Suppressor macrophage (primary cell): ENCODE results near the gene RPL37.
"Not testable (repeated sequence)": the region's sequence is repeated elsewhere in the genome, so short reads cannot be mapped to it uniquely, and the experiment has no call there.

Experiments used
- DNase-seq, 4 experiments: peaks; one replicate each; pipeline ENCODE4 v3.0.0-alpha.2; 2020 to 2022
- total RNA-seq, 17 experiments: gene quantifications; one replicate each; lab custom pipeline; 2026; ENCODE audit warnings: mixed read lengths in 6 of 17, inconsistent platforms in 3 of 17; lab: John Stamatoyannopoulos, UW

RPL37 gene
- 110 to 262 (median 203) reads per million in 17 experiments for total RNA-seq

GRCh38 chr5:40834849-40835787, at the start of gene RPL37:
Gene RPL37 (minus strand): TSS chr5:40835222. CDS start chr5:40835185, 37 bp downstream.
- peak; percentile 95 to 98 (median 98) for DNase-seq

- DNase-seq: not testable (repeated sequence)
These were observed 48.0 kb upstream of the RPL37 start for GRCh38 chr5:40883051-40883450.

GRCh38 chr5:40882291-40882690, 47.3 kb upstream of the RPL37 start:
- no peak for DNase-seq

GRCh38 chr5:40879163-40879942, 44.3 kb upstream of the RPL37 start:
- peak in 2 of 4 experiments; percentile 58 to 64 for DNase-seq

GRCh38 chr5:40877371-40877988, 42.5 kb upstream of the RPL37 start:
- no peak for DNase-seq

GRCh38 chr5:40875958-40876357, 40.9 kb upstream of the RPL37 start:
- DNase-seq: no peak

GRCh38 chr5:40873286-40873880, 38.4 kb upstream of the RPL37 start:
- peak; percentile 9 to 57 (median 32) for DNase-seq

- not testable (repeated sequence) for DNase-seq
These were observed 37.2 kb upstream of the RPL37 start for GRCh38 chr5:40872253-40872652.

- no peak for DNase-seq
These were observed 36.2 kb upstream of the RPL37 start for GRCh38 chr5:40871177-40871576.

GRCh38 chr5:40869384-40869783, 34.4 kb upstream of the RPL37 start:
- DNase-seq: no peak

- DNase-seq: no peak
These were observed 31.8 kb upstream of the RPL37 start for GRCh38 chr5:40866844-40867243.

- not testable (repeated sequence) for DNase-seq
These were observed 30.0 kb upstream of the RPL37 start for GRCh38 chr5:40865004-40865403.

- DNase-seq: no peak
These were observed 25.7 kb upstream of the RPL37 start for GRCh38 chr5:40860711-40861110.

GRCh38 chr5:40853632-40854192, 18.7 kb upstream of the RPL37 start:
- no peak for DNase-seq

GRCh38 chr5:40847525-40847924, 12.5 kb upstream of the RPL37 start:
- no peak for DNase-seq

- DNase-seq: no peak
These were observed 11.3 kb upstream of the RPL37 start for GRCh38 chr5:40846371-40846770.

- DNase-seq: no peak
These were observed 9.5 kb upstream of the RPL37 start for GRCh38 chr5:40844565-40844964.

GRCh38 chr5:40842351-40842750, 7.3 kb upstream of the RPL37 start:
- peak in 1 of 4 experiments; percentile 30 for DNase-seq

GRCh38 chr5:40841068-40841805, 6.2 kb upstream of the RPL37 start, which contains the start of gene CARD6:
Gene CARD6 (plus strand): TSS chr5:40841367. CDS start chr5:40841383, 16 bp downstream.
- peak; percentile 63 to 79 (median 72) for DNase-seq

GRCh38 chr5:40838086-40838485, 3.1 kb upstream of the RPL37 start:
- no peak for DNase-seq

GRCh38 chr5:40834391-40834848, 602 bp downstream of the RPL37 start:
- peak; percentile 38 to 53 (median 47) for DNase-seq
